ENCODE results near the gene RPRD1B.

RPRD1B gene

GRCh38 chr20:38065764-38066375 lies 32.3 kb downstream of the RPRD1B start:
- Histone ChIP-seq H3K27ac (replicated peaks; ENCODE audit: low read length) (no peak overlapping the region), H3K79me1 (ENCODE audit: low read depth, low read length) (no peaks in the 10 kb centered on the region), H4K8ac (ENCODE audit: low read depth, low read length) (no peak overlapping the region), H3K36me3 (replicated peaks in 1 of 2; ENCODE audit: control insufficient read depth in 2 of 2, insufficient read depth in 2 of 2, low read length in 2 of 2) (peaks cover 28 to 98% of the 10 kb centered on the region in 2 donors), H3K4me1 (ENCODE audit: control insufficient read depth in 2 of 2, insufficient read depth in 1 of 2, low read depth in 1 of 2, low read length in 2 of 2) (no peaks in the 10 kb centered on the region), H3K4me2 (ENCODE audit: insufficient read depth, low read length, poor library complexity, severe bottlenecking) (no peak overlapping the region), H2BK15ac (ENCODE audit: low read length) (no peak overlapping the region), H2AK5ac (ENCODE audit: low read depth, low read length) (no peak overlapping the region), H2BK12ac (ENCODE audit: low read length) (no peak overlapping the region), H2BK120ac (ENCODE audit: low read depth, low read length) (no peak overlapping the region), H3K18ac (ENCODE audit: low read length) (no peak overlapping the region), H4K91ac (ENCODE audit: low read depth, low read length, poor library complexity) (no peak overlapping the region), H3K9ac (ENCODE audit: low read depth, low read length, poor library complexity) (no peak overlapping the region), H2AFZ (ENCODE audit: low read length) (no peak overlapping the region), H2BK5ac (ENCODE audit: low read length) (no peak overlapping the region), H3K4me3 (ENCODE audit: low read length in 2 of 2) (no peak overlapping the region), H3K14ac (ENCODE audit: low read length) (no peak overlapping the region), H3K23ac (ENCODE audit: low read depth, low read length, poor library complexity) (no peak overlapping the region), H3K9me3 (replicated peaks in 1 of 2; ENCODE audit: control insufficient read depth in 2 of 2, insufficient read depth in 1 of 2, low read depth in 1 of 2, low read length in 2 of 2) (peaks cover 4 to 16% of the 10 kb centered on the region in 2 donors), H3K27me3 (ENCODE audit: control insufficient read depth in 3 of 3, insufficient read depth in 3 of 3, low read depth in 1 of 3, low read length in 3 of 3) (no peaks in the 10 kb centered on the region), H3K4ac (ENCODE audit: low read length) (no peak overlapping the region)
- no peak for DNase-seq (ENCODE audit: low spot score)
- WGBS, 2 donors (ENCODE audit: extremely low coverage in 2 of 2, insufficient read length in 2 of 2, insufficient replicate concordance in 1 of 2) = no CpG with 5 or more reads among the region's 10 CpGs

GRCh38 chr20:38066969-38067716 lies 33.6 kb downstream of the RPRD1B start:
- no CpG with 5 or more reads among the region's 9 CpGs for WGBS, 2 donors (ENCODE audit: extremely low coverage in 2 of 2, insufficient read length in 2 of 2, insufficient replicate concordance in 1 of 2)
- H3K79me1 ChIP-seq (ENCODE audit: low read depth, low read length) = no peaks in the 10 kb centered on the region
- no peak overlapping the region for H2BK12ac ChIP-seq (ENCODE audit: low read length)
- no peak overlapping the region for H2BK15ac ChIP-seq (ENCODE audit: low read length)
- no peak overlapping the region for H4K91ac ChIP-seq (ENCODE audit: low read depth, low read length, poor library complexity)
- peaks cover 32 to 98% of the 10 kb centered on the region in 2 donors for H3K36me3 ChIP-seq (replicated peaks in 1 of 2; ENCODE audit: control insufficient read depth in 2 of 2, insufficient read depth in 2 of 2, low read length in 2 of 2)
- H4K8ac ChIP-seq (ENCODE audit: low read depth, low read length) = no peak overlapping the region
- no peak overlapping the region for H3K4ac ChIP-seq (ENCODE audit: low read length)
- H3K27me3 ChIP-seq (ENCODE audit: control insufficient read depth in 3 of 3, insufficient read depth in 3 of 3, low read depth in 1 of 3, low read length in 3 of 3) = no peaks in the 10 kb centered on the region
- H3K9me3 ChIP-seq (replicated peaks in 1 of 2; ENCODE audit: control insufficient read depth in 2 of 2, insufficient read depth in 1 of 2, low read depth in 1 of 2, low read length in 2 of 2) = peaks cover 4 to 29% of the 10 kb centered on the region in 2 donors
- H3K23ac ChIP-seq (ENCODE audit: low read depth, low read length, poor library complexity) = no peak overlapping the region
- no peak overlapping the region for H3K9ac ChIP-seq (ENCODE audit: low read depth, low read length, poor library complexity)
- H2AK5ac ChIP-seq (ENCODE audit: low read depth, low read length) = no peak overlapping the region
- DNase-seq (ENCODE audit: low spot score) = no peak
- H2BK5ac ChIP-seq (ENCODE audit: low read length) = no peak overlapping the region
- H3K14ac ChIP-seq (ENCODE audit: low read length) = no peak overlapping the region
- H3K4me2 ChIP-seq (ENCODE audit: insufficient read depth, low read length, poor library complexity, severe bottlenecking) = no peak overlapping the region
- no peak overlapping the region for H2BK120ac ChIP-seq (ENCODE audit: low read depth, low read length)
- H3K27ac ChIP-seq (replicated peaks; ENCODE audit: low read length) = no peak overlapping the region
- no peaks in the 10 kb centered on the region for H3K4me1 ChIP-seq (ENCODE audit: control insufficient read depth in 2 of 2, insufficient read depth in 1 of 2, low read depth in 1 of 2, low read length in 2 of 2)
- no peak overlapping the region for H2AFZ ChIP-seq (ENCODE audit: low read length)
- no peak overlapping the region for H3K4me3 ChIP-seq (ENCODE audit: low read length in 2 of 2)
- no peak overlapping the region for H3K18ac ChIP-seq (ENCODE audit: low read length)

GRCh38 chr20:38067717-38068365 lies 34.3 kb downstream of the RPRD1B start:
- Histone ChIP-seq H3K27me3 (ENCODE audit: control insufficient read depth in 3 of 3, insufficient read depth in 3 of 3, low read depth in 1 of 3, low read length in 3 of 3) (no peaks in the 10 kb centered on the region), H3K27ac (replicated peaks; ENCODE audit: low read length) (no peak overlapping the region), H2AK5ac (ENCODE audit: low read depth, low read length) (no peak overlapping the region), H3K9me3 (replicated peaks in 1 of 2; ENCODE audit: control insufficient read depth in 2 of 2, insufficient read depth in 1 of 2, low read depth in 1 of 2, low read length in 2 of 2) (peaks cover 4 to 36% of the 10 kb centered on the region in 2 donors), H3K4me2 (ENCODE audit: insufficient read depth, low read length, poor library complexity, severe bottlenecking) (no peak overlapping the region), H2BK15ac (ENCODE audit: low read length) (no peak overlapping the region), H2BK12ac (ENCODE audit: low read length) (no peak overlapping the region), H3K79me1 (ENCODE audit: low read depth, low read length) (no peaks in the 10 kb centered on the region), H2BK120ac (ENCODE audit: low read depth, low read length) (no peak overlapping the region), H2BK5ac (ENCODE audit: low read length) (no peak overlapping the region), H3K4me1 (ENCODE audit: control insufficient read depth in 2 of 2, insufficient read depth in 1 of 2, low read depth in 1 of 2, low read length in 2 of 2) (no peaks in the 10 kb centered on the region), H4K8ac (ENCODE audit: low read depth, low read length) (no peak overlapping the region), H3K4me3 (ENCODE audit: low read length in 2 of 2) (no peak overlapping the region), H2AFZ (ENCODE audit: low read length) (no peak overlapping the region), H3K9ac (ENCODE audit: low read depth, low read length, poor library complexity) (no peak overlapping the region), H3K36me3 (replicated peaks in 1 of 2; ENCODE audit: control insufficient read depth in 2 of 2, insufficient read depth in 2 of 2, low read length in 2 of 2) (peaks cover 30 to 100% of the 10 kb centered on the region in 2 donors), H3K14ac (ENCODE audit: low read length) (no peak overlapping the region), H4K91ac (ENCODE audit: low read depth, low read length, poor library complexity) (no peak overlapping the region), H3K18ac (ENCODE audit: low read length) (no peak overlapping the region), H3K4ac (ENCODE audit: low read length) (no peak overlapping the region), H3K23ac (ENCODE audit: low read depth, low read length, poor library complexity) (no peak overlapping the region)
- no CpG with 5 or more reads among the region's 15 CpGs for WGBS, 2 donors (ENCODE audit: extremely low coverage in 2 of 2, insufficient read length in 2 of 2, insufficient replicate concordance in 1 of 2)
- no peak for DNase-seq (ENCODE audit: low spot score)

GRCh38 chr20:38072898-38073297 lies 39.4 kb downstream of the RPRD1B start:
- Histone ChIP-seq H3K14ac (ENCODE audit: low read length) (no peak overlapping the region), H3K36me3 (replicated peaks in 1 of 2; ENCODE audit: control insufficient read depth in 2 of 2, insufficient read depth in 2 of 2, low read length in 2 of 2) (peaks cover 24 to 98% of the 10 kb centered on the region in 2 donors), H2BK120ac (ENCODE audit: low read depth, low read length) (no peak overlapping the region), H2AK5ac (ENCODE audit: low read depth, low read length) (no peak overlapping the region), H3K23ac (ENCODE audit: low read depth, low read length, poor library complexity) (no peak overlapping the region), H4K8ac (ENCODE audit: low read depth, low read length) (no peak overlapping the region), H3K9me3 (replicated peaks in 1 of 2; ENCODE audit: control insufficient read depth in 2 of 2, insufficient read depth in 1 of 2, low read depth in 1 of 2, low read length in 2 of 2) (peaks cover 2 to 45% of the 10 kb centered on the region in 2 donors), H2BK5ac (ENCODE audit: low read length) (no peak overlapping the region), H3K27me3 (ENCODE audit: control insufficient read depth in 3 of 3, insufficient read depth in 3 of 3, low read depth in 1 of 3, low read length in 3 of 3) (no peaks in the 10 kb centered on the region), H2BK12ac (ENCODE audit: low read length) (no peak overlapping the region), H3K4me2 (ENCODE audit: insufficient read depth, low read length, poor library complexity, severe bottlenecking) (no peak overlapping the region), H2BK15ac (ENCODE audit: low read length) (no peak overlapping the region), H3K4me3 (ENCODE audit: low read length in 2 of 2) (no peak overlapping the region), H4K91ac (ENCODE audit: low read depth, low read length, poor library complexity) (no peak overlapping the region), H2AFZ (ENCODE audit: low read length) (no peak overlapping the region), H3K4me1 (ENCODE audit: control insufficient read depth in 2 of 2, insufficient read depth in 1 of 2, low read depth in 1 of 2, low read length in 2 of 2) (peaks cover 0 to 3% of the 10 kb centered on the region in 2 donors), H3K27ac (replicated peaks; ENCODE audit: low read length) (no peak overlapping the region), H3K18ac (ENCODE audit: low read length) (no peak overlapping the region), H3K4ac (ENCODE audit: low read length) (no peak overlapping the region), H3K79me1 (ENCODE audit: low read depth, low read length) (no peaks in the 10 kb centered on the region), H3K9ac (ENCODE audit: low read depth, low read length, poor library complexity) (no peak overlapping the region)
- no CpG with 5 or more reads among the region's 1 CpG for WGBS, 2 donors (ENCODE audit: extremely low coverage in 2 of 2, insufficient read length in 2 of 2, insufficient replicate concordance in 1 of 2)
- DNase-seq (ENCODE audit: low spot score) = no peak

Data from neuronal stem cell (in vitro differentiated cells).